Measurements from ENCODE around the gene FBN1. TPM values are rescaled to one million over a fixed set of nuclear protein-coding genes. Genes with fewer than 3 reads are reported as not detected.

The FBN1 gene
- total RNA-seq, 1 donor from 2014 or later = 0.80 TPM

- Mint-ChIP-seq H3K4me1 (ENCODE audit: low read depth) (peaks cover 3% of the 10 kb centered on the region), H3K4me3 (ENCODE audit: low read depth) (no peak overlapping the region), H3K36me3 (ENCODE audit: low read depth) (no peaks in the 10 kb centered on the region), H3K27ac (no peak overlapping the region), H3K9me3 (no peaks in the 10 kb centered on the region), H3K27me3 (ENCODE audit: low read depth) (no peaks in the 10 kb centered on the region)
- intact Hi-C loops (cut with micrococcal nuclease) = no loop called here
- no peak for DNase-seq (ENCODE audit: low spot score)
Observed at GRCh38 chr15:48628832-48629231, 16.7 kb downstream of the FBN1 start.

- Mint-ChIP-seq H3K27ac (no peak overlapping the region), H3K36me3 (ENCODE audit: low read depth) (no peaks in the 10 kb centered on the region), H3K27me3 (ENCODE audit: low read depth) (no peaks in the 10 kb centered on the region), H3K9me3 (no peaks in the 10 kb centered on the region), H3K4me3 (ENCODE audit: low read depth) (no peak overlapping the region), H3K4me1 (ENCODE audit: low read depth) (peaks cover 3% of the 10 kb centered on the region)
- intact Hi-C loops (cut with micrococcal nuclease) = no loop called here
- no peak for DNase-seq (ENCODE audit: low spot score)
Observed at GRCh38 chr15:48627260-48627940, 18.1 kb downstream of the FBN1 start.

- intact Hi-C loops (cut with micrococcal nuclease) = no loop called here
- H3K36me3 Mint-ChIP-seq (ENCODE audit: low read depth) = no peaks in the 10 kb centered on the region
- H3K27me3 Mint-ChIP-seq (ENCODE audit: low read depth) = no peaks in the 10 kb centered on the region
- no peaks in the 10 kb centered on the region for H3K9me3 Mint-ChIP-seq
- no peaks in the 10 kb centered on the region for H3K4me1 Mint-ChIP-seq (ENCODE audit: low read depth)
- H3K4me3 Mint-ChIP-seq (ENCODE audit: low read depth) = no peak overlapping the region
- H3K27ac Mint-ChIP-seq = no peak overlapping the region
- DNase-seq (ENCODE audit: low spot score) = no peak
Observed at GRCh38 chr15:48625126-48625525, 20.4 kb downstream of the FBN1 start.

GRCh38 chr15:48624700-48625099, 20.8 kb downstream of the FBN1 start:
- no peaks in the 10 kb centered on the region for H3K27me3 Mint-ChIP-seq (ENCODE audit: low read depth)
- H3K4me1 Mint-ChIP-seq (ENCODE audit: low read depth) = no peaks in the 10 kb centered on the region
- no peak overlapping the region for H3K4me3 Mint-ChIP-seq (ENCODE audit: low read depth)
- H3K36me3 Mint-ChIP-seq (ENCODE audit: low read depth) = no peaks in the 10 kb centered on the region
- H3K27ac Mint-ChIP-seq = no peak overlapping the region
- intact Hi-C loops (cut with micrococcal nuclease) = no loop called here
- H3K9me3 Mint-ChIP-seq = no peaks in the 10 kb centered on the region
- DNase-seq (ENCODE audit: low spot score) = no peak

- intact Hi-C loops (cut with micrococcal nuclease) = no loop called here
- Mint-ChIP-seq H3K4me3 (ENCODE audit: low read depth) (no peak overlapping the region), H3K27ac (no peak overlapping the region), H3K36me3 (ENCODE audit: low read depth) (no peaks in the 10 kb centered on the region), H3K27me3 (ENCODE audit: low read depth) (peaks cover 3% of the 10 kb centered on the region), H3K4me1 (ENCODE audit: low read depth) (no peaks in the 10 kb centered on the region), H3K9me3 (no peaks in the 10 kb centered on the region)
- DNase-seq (ENCODE audit: low spot score) = no peak
Observed at GRCh38 chr15:48623456-48623855, 22.1 kb downstream of the FBN1 start.

- H3K36me3 Mint-ChIP-seq (ENCODE audit: low read depth) = no peaks in the 10 kb centered on the region
- DNase-seq (ENCODE audit: low spot score) = no peak
- no peak overlapping the region for H3K4me3 Mint-ChIP-seq (ENCODE audit: low read depth)
- no peaks in the 10 kb centered on the region for H3K9me3 Mint-ChIP-seq
- no peak overlapping the region for H3K27ac Mint-ChIP-seq
- H3K27me3 Mint-ChIP-seq (ENCODE audit: low read depth) = peaks cover 3% of the 10 kb centered on the region
- intact Hi-C loops (cut with micrococcal nuclease) = no loop called here
- no peaks in the 10 kb centered on the region for H3K4me1 Mint-ChIP-seq (ENCODE audit: low read depth)
Observed at GRCh38 chr15:48622237-48622636, 23.3 kb downstream of the FBN1 start.

- Mint-ChIP-seq H3K4me3 (ENCODE audit: low read depth) (no peak overlapping the region), H3K27ac (no peak overlapping the region), H3K36me3 (ENCODE audit: low read depth) (no peaks in the 10 kb centered on the region), H3K4me1 (ENCODE audit: low read depth) (no peaks in the 10 kb centered on the region), H3K27me3 (ENCODE audit: low read depth) (peaks cover 3% of the 10 kb centered on the region), H3K9me3 (no peaks in the 10 kb centered on the region)
- intact Hi-C loops (cut with micrococcal nuclease) = no loop called here
- DNase-seq (ENCODE audit: low spot score) = no peak
Observed at GRCh38 chr15:48619446-48619845, 26.1 kb downstream of the FBN1 start.

GRCh38 chr15:48617619-48618018, 27.9 kb downstream of the FBN1 start:
- intact Hi-C loops (cut with micrococcal nuclease) = no loop called here
- Mint-ChIP-seq H3K4me1 (ENCODE audit: low read depth) (no peaks in the 10 kb centered on the region), H3K4me3 (ENCODE audit: low read depth) (no peak overlapping the region), H3K36me3 (ENCODE audit: low read depth) (no peaks in the 10 kb centered on the region), H3K27ac (no peak overlapping the region), H3K27me3 (ENCODE audit: low read depth) (peaks cover 3% of the 10 kb centered on the region), H3K9me3 (no peaks in the 10 kb centered on the region)
- no peak for DNase-seq (ENCODE audit: low spot score)

GRCh38 chr15:48616216-48616615, 29.3 kb downstream of the FBN1 start:
- Mint-ChIP-seq H3K4me1 (ENCODE audit: low read depth) (no peaks in the 10 kb centered on the region), H3K4me3 (ENCODE audit: low read depth) (no peak overlapping the region), H3K9me3 (no peaks in the 10 kb centered on the region), H3K27me3 (ENCODE audit: low read depth) (peaks cover 3% of the 10 kb centered on the region), H3K36me3 (ENCODE audit: low read depth) (no peaks in the 10 kb centered on the region), H3K27ac (no peak overlapping the region)
- DNase-seq (ENCODE audit: low spot score) = no peak
- intact Hi-C loops (cut with micrococcal nuclease) = no loop called here

GRCh38 chr15:48614051-48614450, 31.5 kb downstream of the FBN1 start:
- no peak overlapping the region for H3K4me3 Mint-ChIP-seq (ENCODE audit: low read depth)
- no peaks in the 10 kb centered on the region for H3K27me3 Mint-ChIP-seq (ENCODE audit: low read depth)
- no peaks in the 10 kb centered on the region for H3K9me3 Mint-ChIP-seq
- no peak overlapping the region for H3K27ac Mint-ChIP-seq
- no peaks in the 10 kb centered on the region for H3K4me1 Mint-ChIP-seq (ENCODE audit: low read depth)
- no peaks in the 10 kb centered on the region for H3K36me3 Mint-ChIP-seq (ENCODE audit: low read depth)
- intact Hi-C loops (cut with micrococcal nuclease) = no loop called here
- no peak for DNase-seq (ENCODE audit: low spot score)

GRCh38 chr15:48609486-48609885, 36.0 kb downstream of the FBN1 start:
- intact Hi-C loops (cut with micrococcal nuclease) = no loop called here
- Mint-ChIP-seq H3K4me3 (ENCODE audit: low read depth) (no peak overlapping the region), H3K4me1 (ENCODE audit: low read depth) (peaks cover 3% of the 10 kb centered on the region), H3K9me3 (no peaks in the 10 kb centered on the region), H3K36me3 (ENCODE audit: low read depth) (no peaks in the 10 kb centered on the region), H3K27ac (no peak overlapping the region), H3K27me3 (ENCODE audit: low read depth) (no peaks in the 10 kb centered on the region)
- DNase-seq (ENCODE audit: low spot score) = no peak

GRCh38 chr15:48607846-48608245, 37.7 kb downstream of the FBN1 start:
- Mint-ChIP-seq H3K9me3 (no peaks in the 10 kb centered on the region), H3K4me1 (ENCODE audit: low read depth) (peaks cover 3% of the 10 kb centered on the region), H3K27me3 (ENCODE audit: low read depth) (no peaks in the 10 kb centered on the region), H3K36me3 (ENCODE audit: low read depth) (no peaks in the 10 kb centered on the region), H3K27ac (no peak overlapping the region), H3K4me3 (ENCODE audit: low read depth) (no peak overlapping the region)
- intact Hi-C loops (cut with micrococcal nuclease) = no loop called here
- no peak for DNase-seq (ENCODE audit: low spot score)

GRCh38 chr15:48604567-48604966, 40.9 kb downstream of the FBN1 start:
- no peaks in the 10 kb centered on the region for H3K9me3 Mint-ChIP-seq
- H3K4me3 Mint-ChIP-seq (ENCODE audit: low read depth) = no peak overlapping the region
- H3K36me3 Mint-ChIP-seq (ENCODE audit: low read depth) = no peaks in the 10 kb centered on the region
- H3K27ac Mint-ChIP-seq = no peak overlapping the region
- intact Hi-C loops (cut with micrococcal nuclease) = no loop called here
- H3K4me1 Mint-ChIP-seq (ENCODE audit: low read depth) = peaks cover 3% of the 10 kb centered on the region
- peaks cover 5% of the 10 kb centered on the region for H3K27me3 Mint-ChIP-seq (ENCODE audit: low read depth)
- DNase-seq (ENCODE audit: low spot score) = no peak

GRCh38 chr15:48603922-48604321, 41.6 kb downstream of the FBN1 start:
- peaks cover 5% of the 10 kb centered on the region for H3K27me3 Mint-ChIP-seq (ENCODE audit: low read depth)
- no peak overlapping the region for H3K4me3 Mint-ChIP-seq (ENCODE audit: low read depth)
- intact Hi-C loops (cut with micrococcal nuclease) = no loop called here
- H3K36me3 Mint-ChIP-seq (ENCODE audit: low read depth) = no peaks in the 10 kb centered on the region
- peaks cover 3% of the 10 kb centered on the region for H3K4me1 Mint-ChIP-seq (ENCODE audit: low read depth)
- no peak overlapping the region for H3K27ac Mint-ChIP-seq
- no peak for DNase-seq (ENCODE audit: low spot score)
- no peaks in the 10 kb centered on the region for H3K9me3 Mint-ChIP-seq
